Smooth muscle cell (in vitro differentiated cells): ENCODE measurements around the gene SEL1L3. TPM values are rescaled to one million over a fixed set of nuclear protein-coding genes. Genes with fewer than 3 reads are reported as not detected.
A peak's percentile ranks its signal among the peaks of the same experiment; 100 is the strongest.

Experiments used
- DNase-seq: peaks from one replicate; lab custom pipeline; 2025; ENCODE audit not compliant: unreplicated experiment; lab: John Stamatoyannopoulos, UW
- H2AFZ ChIP-seq: fragments of 200-600 bp; sonication (generic); 2 replicates; pipeline ENCODE4 v1.6.0; 2016; ENCODE audit warnings: antibody characterized with exemption, low read depth, mild to moderate bottlenecking
- H3F3A ChIP-seq: fragments of 200-600 bp; sonication (generic); 2 replicates; pipeline ENCODE4 v1.6.0; 2017; ENCODE audit warnings: antibody characterized with exemption, low read depth
- H3K27ac ChIP-seq: fragments of 200-600 bp; sonication (generic); 2 replicates; pipeline ENCODE4 v1.5.1; 2016; ENCODE audit warnings: low read depth, mild to moderate bottlenecking
- H3K27me3 ChIP-seq: fragments of 200-600 bp; sonication (generic); 2 replicates; pipeline ENCODE4 v1.6.1; 2016; ENCODE audit warnings: low read depth, mild to moderate bottlenecking
- H3K36me3 ChIP-seq: fragments of 200-600 bp; sonication (generic); 2 replicates; pipeline ENCODE4 v1.5.1; 2016; ENCODE audit warnings: low read depth
- H3K4me1 ChIP-seq: fragments of 200-600 bp; sonication (generic); 2 replicates; pipeline ENCODE4 v1.5.1; 2016; ENCODE audit warnings: low read depth
- H3K4me2 ChIP-seq: fragments of 200-600 bp; sonication (generic); 2 replicates; pipeline ENCODE4 v1.6.0; 2016; ENCODE audit warnings: mild to moderate bottlenecking
- H3K4me3 ChIP-seq: fragments of 200-600 bp; sonication (generic); 2 replicates; pipeline ENCODE4 v1.5.1; 2016; ENCODE audit warnings: mild to moderate bottlenecking
- H3K79me2 ChIP-seq: fragments of 200-600 bp; sonication (generic); 2 replicates; pipeline ENCODE4 v1.6.0; 2016; ENCODE audit warnings: low read depth, mild to moderate bottlenecking
- H3K9ac ChIP-seq: fragments of 200-600 bp; sonication (generic); 2 replicates; pipeline ENCODE4 v1.6.0; 2016; ENCODE audit warnings: low read depth
- H3K9me3 ChIP-seq: fragments of 200-600 bp; sonication (generic); replicated peaks from 2 replicates; pipeline ENCODE4 v1.5.1; 2016; ENCODE audit warnings: low read depth
- H4K20me1 ChIP-seq: fragments of 200-600 bp; sonication (generic); 2 replicates; pipeline ENCODE4 v1.6.0; 2016; ENCODE audit warnings: low read depth
- WGBS: methylation state at CpG from one replicate; pipeline ENCODE4 v1.1.7; 2016; ENCODE audit warnings: low lambda C conversion rate; 5-methylcytosine and 5-hydroxymethylcytosine counted together
- polyA plus RNA-seq: library from polyadenylated mRNA; unstranded; fragments of >200 nt; fragmentation: Nextera tagmentation; extraction: Ambion mirVana; gene quantifications from 2 replicates; pipeline ENCODE4 v1.2.1, GENCODE V29; 2016
- total RNA-seq: library from RNA; depleted of rRNA; stranded (reverse); fragments of >200 nt; gene quantifications from 2 replicates; pipeline ENCODE4 v1.2.3, GENCODE V29; 2014
- TF ChIP-seq, protein P1 (sequence below): fragments of 200-600 bp; sonication (generic); IDR thresholded peaks from 2 replicates; pipeline ENCODE4 v1.5.1; 2017; ENCODE audit warnings: borderline replicate concordance, mild to moderate bottlenecking, antibody characterized with exemption; ENCODE audit not compliant: insufficient read depth, poor library complexity, severe bottlenecking

Gene SEL1L3
- total and polyA plus RNA-seq, 2 experiments from 2014 or later: 9.3 to 14.0 TPM

DNA sequence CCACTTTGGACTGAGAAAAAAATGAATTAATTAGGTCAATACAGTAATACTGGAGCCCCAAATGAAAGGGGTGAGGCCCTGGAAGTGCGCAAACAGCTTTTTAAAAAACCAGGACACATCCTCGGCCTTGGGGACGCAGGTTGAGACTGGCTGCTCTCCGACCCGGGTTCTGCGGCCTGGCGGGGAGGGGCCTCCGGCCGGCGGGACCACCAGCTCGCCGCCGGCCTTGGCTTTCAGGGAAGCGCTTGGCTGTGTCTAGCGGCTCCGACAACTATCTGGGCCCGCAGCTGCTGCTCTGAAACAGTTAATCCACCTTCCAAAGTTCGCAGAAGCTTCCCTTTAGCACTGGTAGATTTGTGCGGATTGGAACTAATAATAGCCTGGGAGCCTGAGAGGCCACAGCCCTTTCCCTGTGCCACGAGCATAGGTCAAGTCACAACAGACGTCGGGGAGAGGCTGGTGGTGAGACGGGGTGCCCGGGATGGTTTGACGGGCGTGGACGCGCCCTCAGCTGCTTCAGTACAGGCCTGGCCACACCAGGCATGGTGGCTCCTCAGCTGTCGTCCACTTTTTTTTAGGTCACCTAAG, 1.1 kb upstream of the SEL1L3 start:
- Histone ChIP-seq H2AFZ (peak overlapping the region; percentile 43), H3K4me2 (peak overlapping the region; percentile 89)
- TF ChIP-seq, protein P1, sequence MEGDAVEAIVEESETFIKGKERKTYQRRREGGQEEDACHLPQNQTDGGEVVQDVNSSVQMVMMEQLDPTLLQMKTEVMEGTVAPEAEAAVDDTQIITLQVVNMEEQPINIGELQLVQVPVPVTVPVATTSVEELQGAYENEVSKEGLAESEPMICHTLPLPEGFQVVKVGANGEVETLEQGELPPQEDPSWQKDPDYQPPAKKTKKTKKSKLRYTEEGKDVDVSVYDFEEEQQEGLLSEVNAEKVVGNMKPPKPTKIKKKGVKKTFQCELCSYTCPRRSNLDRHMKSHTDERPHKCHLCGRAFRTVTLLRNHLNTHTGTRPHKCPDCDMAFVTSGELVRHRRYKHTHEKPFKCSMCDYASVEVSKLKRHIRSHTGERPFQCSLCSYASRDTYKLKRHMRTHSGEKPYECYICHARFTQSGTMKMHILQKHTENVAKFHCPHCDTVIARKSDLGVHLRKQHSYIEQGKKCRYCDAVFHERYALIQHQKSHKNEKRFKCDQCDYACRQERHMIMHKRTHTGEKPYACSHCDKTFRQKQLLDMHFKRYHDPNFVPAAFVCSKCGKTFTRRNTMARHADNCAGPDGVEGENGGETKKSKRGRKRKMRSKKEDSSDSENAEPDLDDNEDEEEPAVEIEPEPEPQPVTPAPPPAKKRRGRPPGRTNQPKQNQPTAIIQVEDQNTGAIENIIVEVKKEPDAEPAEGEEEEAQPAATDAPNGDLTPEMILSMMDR: no peak

DNA sequence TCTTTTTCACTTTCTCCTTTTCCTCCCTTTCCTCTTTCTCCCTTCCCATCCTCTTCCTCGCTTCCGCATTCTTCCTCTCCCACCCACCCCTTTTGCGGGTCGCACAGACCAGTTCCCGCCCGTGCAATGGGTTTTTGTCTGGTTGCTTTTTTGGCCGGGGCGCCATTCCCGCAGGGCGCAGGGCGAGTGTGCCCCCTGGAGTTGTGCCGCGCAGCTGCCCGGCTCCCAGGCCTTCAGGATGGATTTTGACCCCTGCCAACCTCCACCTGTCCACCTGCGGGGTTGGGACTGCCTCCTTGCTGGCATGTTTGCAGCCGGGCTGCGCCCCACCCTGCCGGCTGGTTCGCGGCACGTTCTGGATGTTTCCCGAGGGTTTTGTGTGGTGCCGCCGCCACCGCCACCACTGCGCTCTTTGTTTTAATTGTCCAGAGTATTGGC, 578 bp upstream of the SEL1L3 start:
- H3K4me2 ChIP-seq: peak overlapping the region; percentile 89

More for the DNA sequence above, 1.1 kb upstream of the SEL1L3 start:
- Histone ChIP-seq H3K27me3 (peaks cover 18% of the 10 kb centered on the region), H3K9me3 (no peaks in the 10 kb centered on the region), H3K9ac (no peak overlapping the region), H3K27ac (no peak overlapping the region), H3F3A (no peaks in the 10 kb centered on the region), H3K4me1 (peaks cover 23% of the 10 kb centered on the region), H3K36me3 (no peaks in the 10 kb centered on the region), H4K20me1 (no peaks in the 10 kb centered on the region), H3K79me2 (no peaks in the 10 kb centered on the region), H3K4me3 (peak overlapping the region; percentile 46)
- no peak for DNase-seq
- WGBS: 48% methylated on average over 29 of the region's 29 CpGs

DNA sequence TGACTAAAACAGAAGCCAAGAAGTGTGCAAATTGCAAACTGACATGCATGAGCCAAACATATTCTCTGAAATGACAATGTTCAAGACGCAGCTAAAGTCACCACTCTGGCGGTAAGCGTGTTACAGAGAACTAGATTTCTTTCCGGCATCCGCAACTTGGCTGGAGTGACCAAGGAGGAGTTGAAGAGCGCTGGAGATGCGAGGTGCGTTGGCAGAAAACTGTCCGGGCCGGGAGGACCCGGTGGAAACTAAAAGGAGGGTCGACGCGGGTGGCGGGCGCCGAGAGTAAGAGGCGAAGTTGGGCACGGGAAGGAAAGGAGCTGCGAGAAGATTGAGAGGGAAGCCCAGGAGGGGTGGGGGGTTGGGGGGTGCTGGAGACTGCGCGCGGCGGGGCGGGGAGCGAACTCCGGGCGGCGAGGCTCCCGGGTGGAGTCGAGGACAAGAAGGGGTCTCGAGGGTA, 807 bp downstream of the SEL1L3 start:
- Histone ChIP-seq H2AFZ (peak overlapping the region; percentile 92), H3K9ac (peak overlapping the region; percentile 47), H3K4me2 (peak overlapping the region; percentile 89), H3K27me3 (peaks cover 15% of the 10 kb centered on the region), H3K4me1 (peaks cover 23% of the 10 kb centered on the region), H4K20me1 (no peaks in the 10 kb centered on the region), H3K79me2 (no peaks in the 10 kb centered on the region), H3K36me3 (no peaks in the 10 kb centered on the region), H3K4me3 (peak overlapping the region; percentile 72), H3K9me3 (no peaks in the 10 kb centered on the region), H3F3A (no peaks in the 10 kb centered on the region), H3K27ac (no peak overlapping the region)
- 2% methylated on average over 31 of the region's 32 CpGs for WGBS
- no peak for DNase-seq
- TF ChIP-seq, protein P1: no peak

More for the DNA sequence above, 578 bp upstream of the SEL1L3 start:
- no peak overlapping the region for H3K9ac ChIP-seq
- peaks cover 23% of the 10 kb centered on the region for H3K4me1 ChIP-seq
- 2% methylated on average over 25 of the region's 26 CpGs for WGBS
- H2AFZ ChIP-seq: peak overlapping the region; percentile 43
- no peaks in the 10 kb centered on the region for H3K9me3 ChIP-seq
- H3K27ac ChIP-seq: no peak overlapping the region
- no peaks in the 10 kb centered on the region for H3F3A ChIP-seq
- no peak for DNase-seq
- H3K27me3 ChIP-seq: peaks cover 18% of the 10 kb centered on the region
- H3K4me3 ChIP-seq: peak overlapping the region; percentile 46
- H4K20me1 ChIP-seq: no peaks in the 10 kb centered on the region
- no peaks in the 10 kb centered on the region for H3K79me2 ChIP-seq
- TF ChIP-seq, protein P1: peak; percentile 27
- no peaks in the 10 kb centered on the region for H3K36me3 ChIP-seq
